Right lobe of liver (tissue), 4 donors: ENCODE data around the gene PIK3CD.

Source experiments
- POLR2A ChIP-seq: fragments of 450-650 bp; IDR thresholded peaks from one replicate; pipeline ENCODE4 v1.6.1; 2017; ENCODE audit warnings: antibody characterized with exemption, mild to moderate bottlenecking
- TF ChIP-seq, protein P1 (sequence below), 4 donors: fragments of 200-600 bp in 3 of 4; fragments of 450-650 bp in 1 of 4; IDR thresholded peaks; one replicate each; pipeline versions ENCODE4 v1.5.1 to v1.8.0; 2016 to 2022; ENCODE audit warnings: antibody characterized with exemption in 4 of 4, mild to moderate bottlenecking in 2 of 4
- donor health status: DM: no; HTN: no; CAD: no.
- donor health status: DM: no; HTN: no; CAD: no.
- donor health status: DM: no; HTN: yes; CAD: no.

DNA sequence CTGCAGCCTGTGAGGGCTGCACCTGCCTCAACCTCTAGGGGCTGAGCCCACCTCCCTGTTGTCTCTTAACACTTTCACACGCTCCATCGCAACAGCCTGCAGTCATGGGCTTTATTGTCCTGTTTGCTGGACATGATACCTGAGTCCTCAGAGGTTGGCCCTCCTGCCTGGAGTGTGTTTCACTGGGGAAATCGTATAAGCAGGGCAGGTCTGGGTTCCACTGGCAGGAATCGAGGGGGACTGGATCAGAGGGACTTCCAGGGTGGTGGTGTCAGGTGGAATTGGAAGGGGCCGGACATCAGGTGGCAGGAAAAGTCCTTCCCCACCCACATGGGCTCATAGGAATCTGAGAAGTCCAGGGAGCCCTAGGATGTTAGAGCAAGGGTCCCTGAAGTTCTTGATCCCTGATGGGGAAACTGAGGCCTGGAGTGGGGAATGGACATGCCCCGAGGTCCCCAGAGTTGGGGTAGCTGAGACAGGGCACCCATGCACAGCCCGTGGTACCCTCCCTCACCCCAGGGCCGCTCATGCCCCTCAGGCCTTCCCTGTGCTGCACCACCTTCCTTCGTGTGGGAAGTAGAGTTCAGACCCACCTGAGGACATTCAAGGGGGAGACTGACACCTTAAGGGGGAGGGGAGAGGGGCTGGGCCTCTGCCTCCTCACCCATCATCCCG, 66.6 kb downstream of the PIK3CD start:
- no peak for TF ChIP-seq POLR2A
- TF ChIP-seq, protein P1, sequence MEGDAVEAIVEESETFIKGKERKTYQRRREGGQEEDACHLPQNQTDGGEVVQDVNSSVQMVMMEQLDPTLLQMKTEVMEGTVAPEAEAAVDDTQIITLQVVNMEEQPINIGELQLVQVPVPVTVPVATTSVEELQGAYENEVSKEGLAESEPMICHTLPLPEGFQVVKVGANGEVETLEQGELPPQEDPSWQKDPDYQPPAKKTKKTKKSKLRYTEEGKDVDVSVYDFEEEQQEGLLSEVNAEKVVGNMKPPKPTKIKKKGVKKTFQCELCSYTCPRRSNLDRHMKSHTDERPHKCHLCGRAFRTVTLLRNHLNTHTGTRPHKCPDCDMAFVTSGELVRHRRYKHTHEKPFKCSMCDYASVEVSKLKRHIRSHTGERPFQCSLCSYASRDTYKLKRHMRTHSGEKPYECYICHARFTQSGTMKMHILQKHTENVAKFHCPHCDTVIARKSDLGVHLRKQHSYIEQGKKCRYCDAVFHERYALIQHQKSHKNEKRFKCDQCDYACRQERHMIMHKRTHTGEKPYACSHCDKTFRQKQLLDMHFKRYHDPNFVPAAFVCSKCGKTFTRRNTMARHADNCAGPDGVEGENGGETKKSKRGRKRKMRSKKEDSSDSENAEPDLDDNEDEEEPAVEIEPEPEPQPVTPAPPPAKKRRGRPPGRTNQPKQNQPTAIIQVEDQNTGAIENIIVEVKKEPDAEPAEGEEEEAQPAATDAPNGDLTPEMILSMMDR (IDR thresholded peaks at IDR 0.05), result no peak
